IPS-11a (cell line): ENCODE results near the gene CACNA1C.

ENCODE experiments used
- H3K4me3 ChIP-seq: one replicate; pipeline ENCODE4 v1.5.1; 2013; ENCODE audit warnings: low read depth, low read length, control low read depth

CACNA1C gene

GRCh38 chr12:2309647-2310046, 256.9 kb downstream of the CACNA1C start:
- H3K4me3 ChIP-seq: no peak overlapping the region

GRCh38 chr12:2311020-2311778, 258.4 kb downstream of the CACNA1C start:
- no peak overlapping the region for H3K4me3 ChIP-seq

- H3K4me3 ChIP-seq: no peak overlapping the region
Measured at GRCh38 chr12:2312175-2312574, 259.4 kb downstream of the CACNA1C start.

- H3K4me3 ChIP-seq: no peak overlapping the region
Measured at GRCh38 chr12:2312770-2313169, 260.0 kb downstream of the CACNA1C start.

GRCh38 chr12:2314492-2314891, 261.7 kb downstream of the CACNA1C start:
- H3K4me3 ChIP-seq: no peak overlapping the region

- no peak overlapping the region for H3K4me3 ChIP-seq
Measured at GRCh38 chr12:2317772-2318171, 265.0 kb downstream of the CACNA1C start.

GRCh38 chr12:2318286-2318685, 265.5 kb downstream of the CACNA1C start:
- no peak overlapping the region for H3K4me3 ChIP-seq

GRCh38 chr12:2319136-2319535, 266.3 kb downstream of the CACNA1C start:
- H3K4me3 ChIP-seq: no peak overlapping the region

- no peak overlapping the region for H3K4me3 ChIP-seq
Measured at GRCh38 chr12:2319737-2320506, 267.1 kb downstream of the CACNA1C start.

GRCh38 chr12:2320841-2321240, 268.1 kb downstream of the CACNA1C start:
- H3K4me3 ChIP-seq: no peak overlapping the region

- H3K4me3 ChIP-seq: no peak overlapping the region
Measured at GRCh38 chr12:2322554-2323120, 269.9 kb downstream of the CACNA1C start.

GRCh38 chr12:2323532-2324255, 270.9 kb downstream of the CACNA1C start:
- H3K4me3 ChIP-seq: no peak overlapping the region

GRCh38 chr12:2324387-2324786, 271.6 kb downstream of the CACNA1C start:
- H3K4me3 ChIP-seq: no peak overlapping the region

GRCh38 chr12:2325519-2325918, 272.7 kb downstream of the CACNA1C start:
- H3K4me3 ChIP-seq: no peak overlapping the region

- H3K4me3 ChIP-seq: no peak overlapping the region
Measured at GRCh38 chr12:2326470-2326869, 273.7 kb downstream of the CACNA1C start.

- no peak overlapping the region for H3K4me3 ChIP-seq
Measured at GRCh38 chr12:2328661-2329060, 275.9 kb downstream of the CACNA1C start.

GRCh38 chr12:2329661-2330210, 276.9 kb downstream of the CACNA1C start:
- no peak overlapping the region for H3K4me3 ChIP-seq

GRCh38 chr12:2332236-2332635, 279.4 kb downstream of the CACNA1C start:
- H3K4me3 ChIP-seq: no peak overlapping the region

GRCh38 chr12:2332947-2333346, 280.2 kb downstream of the CACNA1C start:
- H3K4me3 ChIP-seq: no peak overlapping the region

GRCh38 chr12:2333491-2334195, 280.9 kb downstream of the CACNA1C start:
- no peak overlapping the region for H3K4me3 ChIP-seq
